Measurements from ENCODE around the gene BATF3.

Gene BATF3

GRCh38 chr1:212638492-212639151 is 61.0 kb downstream of the BATF3 start:
- DNase-seq = no peak

DNA sequence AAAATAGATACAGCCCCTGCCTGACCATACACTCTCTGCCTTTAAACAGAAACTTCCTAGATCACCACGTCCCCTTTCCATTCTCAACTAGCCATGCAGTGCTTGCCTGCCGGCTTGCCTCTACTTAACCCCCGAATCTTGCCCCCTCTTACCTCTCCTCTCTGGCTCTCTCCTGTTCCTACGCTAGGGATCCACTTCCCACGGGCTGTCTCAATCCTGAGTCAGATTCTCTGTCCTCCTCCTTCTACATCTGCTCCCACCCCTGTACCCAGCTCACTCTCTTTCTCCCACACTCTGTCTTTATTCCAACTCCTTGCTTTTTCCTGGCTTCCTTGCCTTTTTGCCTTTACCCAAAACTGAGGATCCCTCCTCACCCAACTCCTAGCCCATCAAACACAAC is 61.7 kb downstream of the BATF3 start:
- no peak for DNase-seq

All from amygdala (tissue), 56 donors.